Liver (tissue), 3 donors: ENCODE results near the gene DNAJA2.
A peak's percentile ranks its signal among the peaks of the same experiment; 100 is the strongest.

Experiments
- ATF3 ChIP-seq: IDR thresholded peaks from 2 replicates; pipeline ENCODE4 v1.6.1; 2016; ENCODE audit warnings: antibody characterized with exemption
- CTCF ChIP-seq: fragments of 150-350 bp; IDR thresholded peaks from 2 replicates; pipeline ENCODE4 v1.5.1; 2017; ENCODE audit warnings: improper control_type of control experiment, low read depth, low read length; ENCODE audit not compliant: missing input control
- EGR1 ChIP-seq, 2 donors: IDR thresholded peaks; 2 replicates each; pipeline ENCODE4 v1.6.1; 2016 to 2018; ENCODE audit warnings: antibody characterized with exemption in 2 of 2, low read depth in 2 of 2
- FOXA1 ChIP-seq: IDR thresholded peaks from 2 replicates; pipeline ENCODE4 v1.6.1; 2016; ENCODE audit warnings: antibody characterized with exemption
- GABPA ChIP-seq, 2 donors: IDR thresholded peaks in 1 of 2; conservative IDR thresholded peaks in 1 of 2; 2 replicates each; pipeline ENCODE4 v1.6.1; 2016; ENCODE audit warnings: antibody characterized with exemption in 2 of 2, mild to moderate bottlenecking in 1 of 2, moderate library complexity in 1 of 2
- HNF4A ChIP-seq, 2 donors: conservative IDR thresholded peaks; 2 replicates each; pipeline ENCODE4 v1.6.1; 2016; ENCODE audit warnings: antibody characterized with exemption in 2 of 2, mild to moderate bottlenecking in 2 of 2
- HNF4G ChIP-seq: IDR thresholded peaks from 2 replicates; pipeline ENCODE4 v1.6.1; 2016; ENCODE audit warnings: antibody characterized with exemption
- JUND ChIP-seq, 2 donors: IDR thresholded peaks; 2 replicates each; pipeline ENCODE4 v1.6.1; 2016; ENCODE audit warnings: antibody characterized with exemption in 2 of 2
- MAX ChIP-seq: IDR thresholded peaks from 2 replicates; pipeline ENCODE4 v1.6.1; 2016; ENCODE audit warnings: antibody characterized with exemption
- RAD21 ChIP-seq, 2 donors: IDR thresholded peaks; 2 replicates each; pipeline ENCODE4 v1.6.1; 2016; ENCODE audit warnings: antibody characterized with exemption in 2 of 2, mild to moderate bottlenecking in 2 of 2
- REST ChIP-seq: IDR thresholded peaks from 2 replicates; pipeline ENCODE4 v1.6.1; 2016; ENCODE audit warnings: antibody characterized with exemption, mild to moderate bottlenecking
- TAF1 ChIP-seq: conservative IDR thresholded peaks from 2 replicates; pipeline ENCODE4 v1.6.1; 2016; ENCODE audit warnings: antibody characterized with exemption, mild to moderate bottlenecking
- YY1 ChIP-seq: IDR thresholded peaks from 2 replicates; pipeline ENCODE4 v1.6.1; 2016; ENCODE audit warnings: antibody characterized with exemption, mild to moderate bottlenecking
- ZBTB33 ChIP-seq: IDR thresholded peaks from 2 replicates; pipeline ENCODE4 v1.6.1; 2016; ENCODE audit warnings: antibody characterized with exemption
- donor health status: healthy.
- donor health status: healthy.

GRCh38 chr16:47019568-47019967, 46.1 kb upstream of the DNAJA2 start:
- TF ChIP-seq JUND (IDR thresholded peaks at IDR 0.05) (no peak), HNF4A (conservative IDR thresholded peaks at IDR 0.05) (no peak), RAD21 (IDR thresholded peaks at IDR 0.05) (peak in 1 of 2 donors; percentile 8), CTCF (no peak), TAF1 (no peak), REST (no peak), EGR1 (IDR thresholded peaks at IDR 0.05; ENCODE audit: low read depth in 2 of 2) (no peak), MAX (no peak), HNF4G (no peak), YY1 (no peak), ATF3 (no peak), ZBTB33 (no peak), GABPA (IDR thresholded peaks at IDR 0.05 in 1 of 2, conservative IDR thresholded peaks at IDR 0.05 in 1 of 2) (no peak), FOXA1 (no peak)
